HG02678 (cell line): ENCODE data around the gene VPS36.
"Not testable (repeated sequence)": the region's sequence is repeated elsewhere in the genome, so short reads cannot be mapped to it uniquely, and the experiment has no call there.

ENCODE experiments used
- ATAC-seq: cut with Tn5 transposase; IDR thresholded peaks from one replicate; pipeline ENCODE4 v1.9.1; 2021; ENCODE audit warnings: mild to moderate bottlenecking, moderate library complexity; ENCODE audit not compliant: unreplicated experiment

Gene VPS36

DNA sequence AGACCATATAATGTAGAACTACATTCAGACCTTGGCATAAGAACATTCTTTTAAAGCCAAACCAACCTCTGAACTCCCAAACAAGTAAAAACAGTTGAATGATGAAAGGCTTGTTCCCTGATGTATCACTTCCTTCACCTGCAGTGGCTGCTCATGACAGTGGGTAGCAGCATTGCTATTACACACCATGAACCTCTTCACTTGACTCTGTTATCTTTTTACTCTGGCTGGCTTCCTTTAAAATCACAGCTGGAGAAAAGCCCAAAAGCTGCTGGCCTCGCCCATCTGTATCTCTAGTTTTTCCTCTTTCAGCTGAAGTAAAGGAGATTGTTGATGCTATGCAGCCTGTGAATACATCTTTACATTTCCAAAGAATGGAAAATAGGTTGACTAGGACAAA lies 67.1 kb downstream of the VPS36 start:
- no peak for ATAC-seq

GRCh38 chr13:52378312-52378711 lies 72.1 kb downstream of the VPS36 start:
- no peak for ATAC-seq

GRCh38 chr13:52377898-52378297 lies 72.5 kb downstream of the VPS36 start:
- no peak for ATAC-seq

- ATAC-seq: no peak
Measured at GRCh38 chr13:52374873-52375411, 75.5 kb downstream of the VPS36 start.

DNA sequence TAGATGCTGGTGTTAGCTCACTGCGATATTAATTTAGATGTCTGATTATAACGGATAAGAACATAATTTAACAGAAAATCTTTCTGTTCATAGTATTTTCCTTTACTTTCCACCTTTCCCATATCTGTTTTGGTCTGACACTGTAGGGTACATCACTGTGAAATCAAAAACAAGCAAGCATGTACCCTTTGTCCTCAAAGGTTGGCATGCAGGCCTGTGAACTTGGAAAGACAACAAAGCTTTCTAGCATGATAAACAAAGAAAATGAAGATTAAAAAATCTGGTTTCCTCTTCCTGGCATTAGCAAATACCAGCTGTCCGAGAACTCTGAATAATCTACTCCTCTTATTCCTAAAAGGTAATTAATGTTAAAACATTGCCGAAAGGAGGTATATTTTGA lies 76.0 kb downstream of the VPS36 start:
- no peak for ATAC-seq

DNA sequence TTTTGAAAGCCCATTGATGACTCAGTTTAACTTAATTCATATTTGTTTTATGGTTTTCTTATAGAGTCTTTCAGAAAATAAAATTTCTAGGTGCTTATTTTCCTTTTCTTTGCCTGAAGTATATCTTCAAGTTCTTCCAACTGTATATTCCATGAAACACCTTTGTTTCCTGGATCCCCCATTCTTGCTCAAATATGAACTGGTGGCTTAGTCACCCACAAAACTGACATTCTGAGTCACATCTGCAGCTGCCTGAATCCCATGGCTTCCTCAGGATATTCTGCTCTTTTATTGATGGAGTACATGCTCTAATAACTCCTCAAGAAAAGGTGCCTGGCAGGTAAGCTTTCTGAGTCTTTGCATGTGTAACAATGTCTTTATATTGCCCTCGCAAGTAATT lies 77.2 kb downstream of the VPS36 start:
- ATAC-seq: not testable (repeated sequence)

GRCh38 chr13:52371736-52372247 lies 78.6 kb downstream of the VPS36 start:
- ATAC-seq: no peak

- ATAC-seq: no peak
Measured at GRCh38 chr13:52366291-52366690, 84.1 kb downstream of the VPS36 start.
